Upper lobe of left lung (tissue), 4 donors: ENCODE data around the gene GGN.

Source experiments
- POLR2A ChIP-seq, 4 donors: fragments of 450-650 bp; IDR thresholded peaks; one replicate each; pipeline ENCODE4 v1.5.1; 2016 to 2017; ENCODE audit warnings: antibody characterized with exemption in 4 of 4, mild to moderate bottlenecking in 2 of 4
- POLR2AphosphoS5 ChIP-seq, 2 donors: sonication (generic); formaldehyde crosslinking; IDR thresholded peaks; one replicate each; pipeline ENCODE4 v1.5.1; 2017; ENCODE audit warnings: antibody characterized with exemption in 2 of 2
- TF ChIP-seq, protein P1 (sequence below), 6 experiments: fragments of 450-650 bp in 4 of 6; fragments of 200-600 bp in 2 of 6; sonication (generic) in 2 of 6; IDR thresholded peaks; one replicate each; pipeline ENCODE4 v1.5.1; 2016 to 2019; ENCODE audit warnings: antibody characterized with exemption in 6 of 6

DNA sequence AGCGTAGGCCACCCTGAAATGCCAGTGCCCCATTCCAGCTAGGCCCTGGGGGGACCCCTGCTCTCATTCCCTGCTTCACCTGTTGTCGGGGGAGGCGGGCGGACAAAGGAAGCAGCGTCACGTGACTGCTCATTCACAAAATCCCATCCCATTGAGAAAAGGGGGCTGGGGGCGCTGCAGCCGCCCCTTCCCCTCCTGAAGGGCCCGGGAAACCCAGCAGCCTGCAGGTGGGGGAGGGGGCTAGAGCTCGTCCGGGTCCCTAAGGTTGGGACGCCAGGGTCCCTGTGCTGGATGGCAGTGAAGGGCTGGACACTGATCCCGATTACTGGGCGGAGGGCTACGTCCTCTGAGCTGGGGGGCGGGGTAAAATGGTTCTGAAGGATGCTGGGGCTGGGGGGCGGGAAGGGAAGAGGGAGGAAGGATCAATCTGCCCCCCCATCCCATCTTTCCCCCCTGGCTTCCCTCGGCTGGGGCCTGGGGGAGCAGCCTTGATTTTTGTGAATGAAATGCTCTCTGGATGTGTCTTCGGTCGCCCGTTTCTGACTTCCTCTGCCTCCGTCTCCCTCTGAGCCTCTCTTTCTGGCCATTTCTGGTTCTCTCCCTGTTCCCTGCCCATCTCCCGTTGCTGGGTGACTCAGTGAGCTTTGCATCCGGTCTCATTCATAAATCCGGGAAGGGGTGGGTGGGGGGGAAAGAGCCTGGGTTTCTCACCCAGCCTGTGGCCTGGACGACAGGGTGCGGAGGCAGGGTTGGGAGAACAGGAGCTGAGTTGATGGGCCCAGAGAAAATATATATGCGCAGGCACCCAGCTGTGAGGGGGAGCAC lies 1.5 kb upstream of the GGN start:
- TF ChIP-seq POLR2AphosphoS5 (IDR thresholded peaks at IDR 0.05) = no peak
- no peak for TF ChIP-seq POLR2A (IDR thresholded peaks at IDR 0.05)
- TF ChIP-seq, protein P1, sequence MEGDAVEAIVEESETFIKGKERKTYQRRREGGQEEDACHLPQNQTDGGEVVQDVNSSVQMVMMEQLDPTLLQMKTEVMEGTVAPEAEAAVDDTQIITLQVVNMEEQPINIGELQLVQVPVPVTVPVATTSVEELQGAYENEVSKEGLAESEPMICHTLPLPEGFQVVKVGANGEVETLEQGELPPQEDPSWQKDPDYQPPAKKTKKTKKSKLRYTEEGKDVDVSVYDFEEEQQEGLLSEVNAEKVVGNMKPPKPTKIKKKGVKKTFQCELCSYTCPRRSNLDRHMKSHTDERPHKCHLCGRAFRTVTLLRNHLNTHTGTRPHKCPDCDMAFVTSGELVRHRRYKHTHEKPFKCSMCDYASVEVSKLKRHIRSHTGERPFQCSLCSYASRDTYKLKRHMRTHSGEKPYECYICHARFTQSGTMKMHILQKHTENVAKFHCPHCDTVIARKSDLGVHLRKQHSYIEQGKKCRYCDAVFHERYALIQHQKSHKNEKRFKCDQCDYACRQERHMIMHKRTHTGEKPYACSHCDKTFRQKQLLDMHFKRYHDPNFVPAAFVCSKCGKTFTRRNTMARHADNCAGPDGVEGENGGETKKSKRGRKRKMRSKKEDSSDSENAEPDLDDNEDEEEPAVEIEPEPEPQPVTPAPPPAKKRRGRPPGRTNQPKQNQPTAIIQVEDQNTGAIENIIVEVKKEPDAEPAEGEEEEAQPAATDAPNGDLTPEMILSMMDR (IDR thresholded peaks at IDR 0.05) = no peak
